Endothelial cell of umbilical vein (primary cell): ENCODE measurements around the gene PARM1.

Experiments used
- EZH2 ChIP-seq: IDR thresholded peaks from 2 replicates; pipeline ENCODE4 v1.6.1; 2012; ENCODE audit warnings: borderline replicate concordance, low read depth, mild to moderate bottlenecking, moderate library complexity, low read length, inconsistent platforms; ENCODE audit not compliant: severe bottlenecking
- TF ChIP-seq, protein P1 (sequence below): IDR thresholded peaks from 2 replicates; pipeline ENCODE4 v1.6.1; 2011; ENCODE audit not compliant: insufficient read depth, insufficient read length

DNA sequence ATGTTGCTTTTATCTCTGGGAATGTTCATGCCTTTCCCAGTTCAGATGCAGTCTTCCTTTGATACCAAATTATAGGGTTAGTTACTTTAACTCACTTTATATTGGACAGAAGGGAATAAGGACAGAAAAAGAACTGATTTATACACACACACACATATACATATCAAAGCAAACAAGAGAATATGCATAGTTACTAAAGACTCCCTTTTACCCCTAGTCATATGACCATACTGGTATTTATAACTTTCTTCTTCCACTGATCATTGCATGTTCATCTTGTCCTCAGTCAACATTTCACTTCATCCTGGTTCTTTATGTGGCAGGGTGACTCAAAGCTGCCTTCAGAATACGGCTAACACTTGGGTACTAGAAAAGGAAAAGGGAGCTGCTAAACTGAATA is 120.4 kb downstream of the PARM1 start:
- TF ChIP-seq, protein P1, sequence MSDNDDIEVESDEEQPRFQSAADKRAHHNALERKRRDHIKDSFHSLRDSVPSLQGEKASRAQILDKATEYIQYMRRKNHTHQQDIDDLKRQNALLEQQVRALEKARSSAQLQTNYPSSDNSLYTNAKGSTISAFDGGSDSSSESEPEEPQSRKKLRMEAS: no peak
- no peak for TF ChIP-seq EZH2
